ENCODE results near the gene OXGR1. TPM values are rescaled to one million over a fixed set of nuclear protein-coding genes. Genes with fewer than 3 reads are reported as not detected.
A peak's percentile ranks its signal among the peaks of the same experiment; 100 is the strongest.
"Not testable (repeated sequence)": the region's sequence is repeated elsewhere in the genome, so short reads cannot be mapped to it uniquely, and the experiment has no call there.

Gene OXGR1
- 3.7 TPM for total RNA-seq

DNA sequence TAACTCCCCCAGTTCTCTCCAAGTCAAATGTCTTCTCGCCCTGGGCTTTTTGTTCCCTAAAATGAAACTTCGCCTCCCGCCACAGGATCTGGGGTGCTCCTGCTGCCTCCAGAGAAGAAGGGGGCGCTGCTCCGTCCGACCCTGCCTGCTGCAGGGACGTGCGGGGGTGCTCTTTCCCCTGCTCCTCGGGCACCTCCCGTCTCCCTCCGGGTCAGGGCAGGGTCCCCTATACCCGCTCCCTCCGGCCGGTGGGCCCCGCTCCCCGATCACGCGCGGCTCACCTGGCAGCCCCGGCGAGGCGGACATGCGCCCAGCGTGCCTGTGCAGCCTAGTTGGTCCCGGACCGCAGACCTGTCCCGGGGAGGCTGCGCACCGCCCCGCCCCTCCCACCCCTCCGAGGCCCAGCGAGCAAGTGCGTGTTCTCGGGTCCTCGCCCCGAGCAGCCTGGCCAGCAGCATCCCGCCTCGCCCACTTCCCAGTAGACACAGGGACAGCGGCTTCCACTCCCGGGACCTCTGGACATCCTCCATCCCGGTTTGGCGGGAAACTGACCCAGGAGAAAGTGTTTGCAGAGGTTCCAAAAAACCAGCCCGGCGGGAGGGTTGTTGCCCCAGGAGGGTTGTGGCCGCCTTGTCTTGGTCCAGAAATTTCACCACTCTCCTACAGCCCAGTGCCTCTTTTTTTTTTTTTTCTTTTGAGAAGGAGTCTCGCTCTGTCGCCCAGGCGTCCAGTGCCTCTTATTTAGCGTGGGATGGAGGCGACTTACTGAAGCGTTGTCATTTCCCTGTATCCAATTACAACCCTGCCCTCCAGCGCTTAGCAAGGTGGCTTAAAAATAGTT is at the start of gene OXGR1:
TSS of gene OXGR1 (minus strand) at position 460 of the 841 bp plus-strand sequence. CDS start 6,717 bp downstream, outside the sequence.
- no peak for DNase-seq (ENCODE audit: low spot score)

DNA sequence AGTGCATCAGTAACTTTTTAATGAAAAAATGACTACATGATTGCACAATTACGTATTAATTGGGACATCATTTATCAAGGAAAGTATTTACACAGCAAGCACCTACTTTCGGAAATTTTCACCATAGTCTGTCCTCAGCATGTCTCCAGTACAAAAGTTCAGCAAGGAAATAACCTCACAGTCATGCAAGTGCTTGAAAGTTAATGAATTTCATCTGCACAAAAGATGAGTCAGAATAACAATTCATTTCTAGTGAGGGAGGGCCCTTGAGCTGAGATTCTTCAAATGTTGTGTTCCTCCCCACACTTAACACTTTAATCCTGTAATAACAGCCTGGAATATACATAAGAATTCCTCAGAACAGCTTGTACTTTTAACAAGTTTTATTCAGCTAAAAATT is 49.0 kb upstream of the OXGR1 start:
- no peak for DNase-seq (ENCODE audit: low spot score)

DNA sequence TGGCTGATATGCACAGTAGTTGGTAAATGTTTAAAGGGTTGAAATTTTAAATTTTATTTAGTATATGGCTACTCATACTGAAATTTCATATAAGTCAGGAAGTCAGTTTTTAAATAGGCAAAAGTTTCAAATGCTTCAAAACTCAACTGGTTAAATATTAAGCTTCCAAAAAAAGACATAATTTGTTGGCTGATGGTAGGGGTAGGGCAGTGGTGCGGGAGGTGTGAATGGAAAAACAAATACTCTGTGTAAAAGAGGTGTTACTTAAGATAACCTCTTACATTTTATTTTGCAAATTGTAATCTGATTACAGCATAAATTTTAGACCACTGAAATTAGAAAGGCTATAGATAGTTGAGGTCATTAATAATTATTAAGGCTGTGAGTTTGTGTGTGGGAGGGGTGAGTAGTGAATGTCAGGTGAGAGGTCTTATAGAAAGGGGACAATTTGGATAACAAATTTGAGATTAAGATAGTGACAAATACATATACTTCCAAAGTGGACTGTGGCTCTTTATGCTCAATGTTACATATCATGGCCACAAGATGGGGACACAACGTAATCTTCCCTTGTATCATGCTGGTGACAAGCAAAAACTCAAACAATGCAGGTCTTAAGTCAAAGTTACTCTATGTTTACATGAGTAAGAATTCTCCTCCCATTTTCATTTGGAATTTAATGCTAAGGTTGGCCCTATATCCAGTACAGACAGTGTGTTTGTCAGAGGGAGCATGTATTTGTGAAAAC is 36.6 kb upstream of the OXGR1 start:
- DNase-seq (ENCODE audit: low spot score): no peak

DNA sequence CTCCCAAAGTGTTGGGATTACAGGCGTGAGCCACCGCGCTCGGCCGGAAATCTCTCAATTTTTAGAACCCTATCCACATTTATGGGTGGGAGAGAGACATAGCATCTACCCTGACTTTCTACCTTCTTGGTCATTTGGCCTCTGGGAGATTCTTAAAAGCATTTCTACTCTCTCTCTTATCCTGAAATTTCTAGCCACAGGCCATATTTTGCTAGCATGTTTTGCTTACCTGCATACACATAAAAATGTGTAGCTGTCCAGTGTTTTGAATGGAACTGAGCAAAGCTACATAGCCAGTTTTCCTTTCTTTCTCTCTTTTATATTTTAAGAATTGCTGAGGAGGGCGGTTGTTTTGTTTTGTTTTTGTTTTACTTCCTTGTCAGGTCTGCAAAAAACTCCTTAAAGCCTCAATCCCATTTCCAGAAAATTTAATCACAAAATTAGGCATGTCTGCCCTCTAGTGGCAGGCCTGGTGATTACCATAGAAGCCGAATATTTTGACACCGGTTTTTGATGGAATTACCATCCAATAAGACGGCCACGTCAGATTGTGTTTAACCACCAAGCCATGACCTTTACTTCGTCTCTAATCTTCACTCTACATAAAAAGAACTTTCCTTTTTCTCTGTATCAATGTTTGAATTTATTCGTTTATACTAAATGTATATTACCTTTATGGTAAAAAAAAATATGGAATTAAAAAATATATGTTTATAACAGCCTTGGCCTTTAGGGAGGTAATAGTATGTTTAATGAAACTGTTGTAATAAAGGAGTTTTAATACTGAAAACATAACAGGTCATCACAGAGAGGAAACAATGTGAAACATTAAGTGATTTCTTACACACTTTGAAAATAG is 34.4 kb upstream of the OXGR1 start:
- peak; percentile 66 for DNase-seq (ENCODE audit: low spot score)

DNA sequence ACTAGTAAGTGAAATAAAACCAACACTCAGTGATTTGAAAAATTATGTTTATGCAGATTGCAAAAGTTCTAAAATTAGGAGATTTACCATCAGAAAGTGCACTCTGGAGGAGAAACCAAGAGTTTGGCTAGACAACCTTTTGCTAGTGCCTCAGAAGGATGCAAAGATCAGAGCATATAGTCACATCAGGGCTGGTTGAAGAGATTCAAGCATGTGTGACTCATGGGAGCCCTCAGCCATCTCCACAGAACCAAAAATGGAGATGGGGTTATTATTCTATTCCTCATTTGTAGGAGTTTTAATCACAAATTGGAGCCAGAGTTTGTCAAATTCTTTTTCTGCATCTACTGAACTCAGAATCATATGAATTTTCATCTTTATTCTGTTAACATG is 32.9 kb upstream of the OXGR1 start:
- DNase-seq (ENCODE audit: low spot score): no peak

DNA sequence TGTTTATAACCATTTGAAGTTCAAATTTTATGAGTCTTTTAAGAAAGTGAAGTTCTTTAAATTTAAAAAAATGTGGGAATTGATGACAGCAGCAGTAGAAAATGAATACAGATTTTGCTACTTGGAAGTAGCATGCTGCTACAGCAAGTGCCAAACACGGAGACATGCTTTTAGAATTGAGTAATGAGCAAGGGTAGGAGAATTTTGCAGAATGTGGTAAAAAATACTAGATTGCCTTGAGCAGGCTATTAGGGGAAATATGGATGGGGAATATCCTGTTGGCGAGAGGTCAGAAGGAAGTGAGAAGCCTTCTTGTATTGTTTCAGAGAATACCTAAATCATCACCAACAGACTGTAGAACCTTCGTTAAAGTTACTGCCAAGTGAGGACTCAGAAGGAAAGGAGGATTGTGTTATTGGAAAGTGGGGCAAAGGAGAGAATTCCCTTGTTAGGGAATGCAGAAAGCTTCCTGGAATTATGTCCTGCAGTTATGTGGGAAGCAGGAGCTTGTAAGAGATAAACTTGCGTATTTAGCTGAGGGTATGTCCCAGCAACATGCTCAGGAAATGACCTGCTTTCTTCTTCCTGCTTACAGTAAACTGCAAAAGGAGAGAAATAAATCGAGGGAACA is 32.4 kb upstream of the OXGR1 start:
- no peak for DNase-seq (ENCODE audit: low spot score)

DNA sequence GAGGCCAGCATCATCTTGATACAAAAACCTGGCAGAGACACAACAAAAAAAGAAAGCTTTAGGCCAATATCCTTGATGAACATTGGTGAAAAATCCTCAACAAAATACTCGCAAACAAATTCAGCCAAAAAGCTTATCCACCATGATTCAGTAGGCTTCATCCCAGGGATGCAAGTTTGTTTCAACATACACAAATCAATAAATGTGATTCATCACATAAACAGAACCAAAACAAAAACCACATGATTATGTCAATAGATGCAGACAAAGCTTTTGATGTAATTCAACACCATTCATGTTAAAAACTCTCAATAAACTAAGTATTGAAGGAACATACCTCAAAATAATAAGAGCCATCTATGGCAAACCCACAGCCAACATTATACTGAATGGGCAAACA is 29.5 kb upstream of the OXGR1 start:
- not testable (repeated sequence) for DNase-seq (ENCODE audit: low spot score)

DNA sequence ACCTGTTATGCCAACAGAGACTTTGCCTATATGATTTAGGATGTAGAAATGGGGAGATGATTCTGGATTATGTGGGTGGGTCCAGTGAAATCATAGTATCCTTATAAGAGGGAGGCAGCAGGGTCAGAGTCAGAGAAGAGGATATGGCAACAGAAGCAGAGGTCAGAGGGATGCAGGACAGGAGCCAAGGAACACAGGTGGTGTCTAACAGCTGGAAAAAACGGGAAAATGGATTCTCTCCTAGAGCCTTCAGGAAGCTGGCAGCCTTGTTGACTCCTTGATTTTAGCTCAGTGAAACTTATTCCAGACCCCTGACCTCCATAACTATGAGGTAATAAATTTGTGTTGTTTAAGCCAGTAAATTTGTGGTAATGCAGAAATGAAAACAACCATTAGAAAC is 28.8 kb upstream of the OXGR1 start:
- DNase-seq (ENCODE audit: low spot score): no peak

DNA sequence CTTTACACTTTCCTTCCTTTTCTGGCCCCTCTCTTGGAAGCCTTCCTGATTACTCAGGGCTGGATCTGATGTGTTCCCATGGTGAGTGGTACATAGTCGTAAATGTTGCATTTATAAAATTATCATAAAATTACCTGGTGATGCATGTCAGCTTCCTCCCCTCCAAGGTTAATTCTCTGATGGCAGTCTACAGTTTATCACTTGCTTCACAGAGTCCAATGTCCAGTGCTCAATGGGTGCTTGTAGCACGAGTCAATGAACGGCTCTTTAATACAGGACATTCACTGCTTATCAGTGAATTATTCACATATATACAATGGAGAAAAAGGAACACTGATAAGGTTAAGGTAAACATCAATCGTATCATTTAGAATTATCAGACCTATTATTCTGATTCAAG is 27.0 kb upstream of the OXGR1 start:
- DNase-seq (ENCODE audit: low spot score): no peak

DNA sequence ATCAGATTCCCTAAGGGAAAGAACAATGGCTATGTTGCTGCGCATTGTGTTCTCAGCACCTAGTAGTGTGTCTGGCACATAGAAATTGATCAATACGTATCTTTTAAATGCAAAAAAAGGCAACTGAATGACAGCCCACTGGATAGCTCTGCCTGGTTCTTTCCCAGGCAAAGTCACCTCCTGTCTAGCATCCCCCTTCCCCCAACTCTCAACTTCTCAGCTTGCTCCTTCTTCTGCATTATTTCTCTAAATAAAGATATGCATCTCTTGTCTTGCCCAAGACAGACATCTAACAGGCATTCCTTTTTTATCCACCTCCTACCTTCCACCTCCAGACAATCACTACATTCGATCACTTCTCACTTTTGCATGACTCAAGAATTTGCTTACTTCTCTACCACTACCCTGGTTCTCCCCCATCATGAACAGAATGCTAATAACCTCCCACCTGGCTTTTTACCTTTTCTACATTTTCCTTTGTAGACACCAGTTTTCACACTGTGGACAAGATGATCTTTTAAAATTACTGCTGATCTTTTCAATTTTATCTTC is 26.5 kb upstream of the OXGR1 start:
- DNase-seq (ENCODE audit: low spot score): no peak

DNA sequence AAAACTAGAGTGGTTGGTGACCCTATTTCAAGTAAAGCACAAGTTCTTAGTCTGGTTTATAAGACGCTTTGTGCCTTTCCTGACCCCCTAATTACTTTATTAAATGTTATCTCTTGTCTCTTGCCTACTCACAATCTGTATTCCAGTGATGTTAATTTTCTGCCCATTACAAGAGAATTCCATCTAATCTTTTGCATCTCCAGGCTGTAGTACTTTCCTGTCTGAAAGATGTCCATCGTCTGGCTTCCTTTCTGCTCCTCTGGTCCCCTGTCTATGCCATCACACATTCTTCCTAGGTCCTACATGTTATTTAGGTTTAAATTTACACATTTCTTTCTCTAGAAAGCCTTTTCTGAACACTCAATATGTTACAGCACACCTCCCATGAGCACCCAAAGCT is 25.9 kb upstream of the OXGR1 start:
- no peak for DNase-seq (ENCODE audit: low spot score)

DNA sequence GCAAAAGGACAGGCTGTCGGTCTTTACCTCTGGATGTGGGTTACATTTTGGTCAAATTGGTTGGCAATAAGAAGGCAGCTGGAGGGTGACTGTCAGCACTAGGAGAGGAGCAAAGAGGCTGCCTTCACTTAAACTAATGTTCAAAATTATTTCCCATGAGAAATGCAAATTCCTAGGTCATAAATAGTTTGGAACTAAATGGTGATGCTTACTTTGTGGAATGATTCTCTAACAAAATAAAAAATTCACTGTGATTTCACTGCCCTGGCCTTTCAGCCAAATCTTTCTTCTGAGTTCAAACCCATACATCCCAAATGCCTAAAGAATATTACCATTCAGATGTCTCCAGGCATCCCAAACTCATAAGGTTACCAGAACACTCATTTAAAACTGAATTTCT is 25.0 kb upstream of the OXGR1 start:
- DNase-seq (ENCODE audit: low spot score): no peak

DNA sequence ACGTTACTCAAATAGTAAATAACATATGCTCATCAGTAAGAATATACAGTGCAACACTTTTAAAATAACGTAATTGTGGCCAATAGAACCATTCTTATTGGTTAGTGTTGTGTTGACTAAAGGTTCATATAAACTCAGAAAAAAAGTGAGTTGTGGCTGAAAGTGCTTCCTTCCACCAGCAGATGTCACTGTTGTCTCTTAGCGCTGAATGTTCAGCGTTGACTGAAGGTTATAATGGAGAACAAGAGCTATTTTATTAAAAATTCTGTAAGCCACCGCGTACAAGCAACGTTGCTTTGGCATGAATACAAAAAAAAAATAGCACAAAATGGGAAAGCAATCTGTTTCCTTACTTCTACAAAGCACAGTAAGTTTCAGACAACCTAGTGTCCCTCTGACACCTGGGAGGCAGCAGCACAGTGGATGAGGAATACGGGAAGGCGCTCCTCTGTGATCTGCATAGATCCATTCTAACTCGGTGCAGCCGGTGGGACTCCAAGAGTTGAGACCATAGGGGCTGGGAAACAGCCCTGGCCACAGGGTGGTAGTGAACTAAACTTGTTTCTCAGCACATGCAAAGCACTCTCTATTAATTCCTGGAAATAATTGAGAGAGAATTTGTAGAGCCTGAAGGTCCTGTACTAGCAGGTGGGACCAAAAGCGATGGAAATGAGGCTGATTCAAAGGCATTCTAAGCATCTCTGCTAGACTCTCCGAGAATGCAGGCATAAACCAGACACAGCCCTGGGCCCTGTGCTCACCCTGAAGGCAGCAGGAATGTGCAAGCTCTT is 23.9 kb upstream of the OXGR1 start:
- no peak for DNase-seq (ENCODE audit: low spot score)

DNA sequence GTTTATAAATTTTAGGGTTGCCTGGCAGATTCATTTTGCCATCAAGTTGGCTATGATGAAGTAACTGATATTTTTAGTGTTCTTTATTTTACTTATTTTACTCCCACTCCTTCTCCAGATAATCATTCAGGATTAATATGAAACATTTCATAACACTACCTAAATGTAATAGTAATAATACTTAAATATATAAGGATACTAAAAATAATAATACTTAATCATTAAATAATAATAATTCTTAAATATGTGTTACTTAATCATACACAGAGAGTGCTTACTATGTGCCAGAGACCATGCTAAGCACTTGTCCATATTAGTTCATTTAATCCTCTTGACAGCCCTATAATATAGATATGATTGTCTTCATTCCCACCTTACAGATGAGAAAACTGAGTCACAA is 23.0 kb upstream of the OXGR1 start:
- no peak for DNase-seq (ENCODE audit: low spot score)

DNA sequence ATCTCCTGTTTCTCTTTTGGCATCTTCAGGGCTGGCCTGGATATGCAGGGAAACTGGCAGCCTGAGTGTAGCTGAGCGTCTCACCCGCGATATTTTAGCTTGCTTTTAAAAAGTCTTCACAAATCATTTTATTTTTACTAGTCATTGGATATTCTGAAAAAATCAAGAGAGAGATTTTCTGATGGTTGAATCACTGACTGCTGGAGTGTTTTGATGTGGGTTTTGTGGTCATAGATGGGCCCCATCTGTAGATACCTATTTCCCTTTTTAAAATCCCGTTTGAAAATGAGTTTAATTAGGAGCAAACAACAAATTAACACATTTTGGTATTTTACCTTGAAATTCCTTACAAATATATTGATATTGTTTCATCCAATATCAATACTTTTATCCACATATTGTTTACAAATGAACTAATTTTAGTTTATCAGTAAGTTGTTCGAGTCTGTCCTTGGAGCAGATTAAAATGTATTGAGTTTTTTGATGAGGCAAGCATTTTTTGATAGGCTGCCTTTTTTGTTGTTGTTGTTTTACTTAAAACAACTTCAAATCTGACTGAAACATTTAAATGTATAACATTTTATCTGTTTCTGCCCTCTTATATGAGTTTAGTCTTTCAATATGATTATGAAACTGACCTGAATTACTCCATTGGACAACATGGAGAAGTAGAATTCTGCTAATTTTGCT is 21.5 kb upstream of the OXGR1 start:
- no peak for DNase-seq (ENCODE audit: low spot score)

DNA sequence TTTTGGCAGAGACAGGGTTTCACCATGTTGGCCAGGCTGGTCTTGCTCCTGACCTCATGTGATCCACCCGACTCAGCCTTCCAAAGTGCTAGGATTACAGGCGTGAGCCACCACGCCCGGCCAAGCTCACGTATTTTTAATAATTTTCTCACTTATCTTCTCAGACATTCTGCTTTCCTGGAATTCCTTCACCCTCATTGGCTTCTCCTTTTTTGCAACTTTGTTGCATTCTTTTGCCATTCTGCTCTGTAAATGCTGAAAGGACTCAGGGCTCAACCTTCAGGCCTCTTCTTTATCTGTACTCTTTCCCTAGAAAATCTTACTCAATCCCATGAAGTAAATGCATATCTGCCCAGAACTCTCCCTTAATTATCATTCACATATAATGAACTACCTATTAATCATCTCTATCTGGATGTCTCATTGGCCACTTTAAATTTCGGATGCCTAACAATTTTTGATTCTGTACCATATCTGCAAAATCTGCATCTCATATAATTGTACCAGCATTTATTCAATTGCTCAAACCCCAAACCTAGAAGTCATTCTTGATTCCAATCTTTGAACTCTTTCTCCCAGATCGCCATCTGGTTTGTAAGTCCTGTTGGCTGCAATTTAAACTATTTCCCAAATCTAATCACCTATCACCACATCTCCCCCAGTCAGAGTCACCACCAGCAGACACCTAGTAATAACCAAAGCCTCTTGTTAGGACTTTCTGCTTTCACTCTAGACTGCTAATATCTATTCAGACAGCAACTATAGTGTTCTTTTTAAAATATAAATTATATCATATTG is 18.2 kb upstream of the OXGR1 start:
- no peak for DNase-seq (ENCODE audit: low spot score)

DNA sequence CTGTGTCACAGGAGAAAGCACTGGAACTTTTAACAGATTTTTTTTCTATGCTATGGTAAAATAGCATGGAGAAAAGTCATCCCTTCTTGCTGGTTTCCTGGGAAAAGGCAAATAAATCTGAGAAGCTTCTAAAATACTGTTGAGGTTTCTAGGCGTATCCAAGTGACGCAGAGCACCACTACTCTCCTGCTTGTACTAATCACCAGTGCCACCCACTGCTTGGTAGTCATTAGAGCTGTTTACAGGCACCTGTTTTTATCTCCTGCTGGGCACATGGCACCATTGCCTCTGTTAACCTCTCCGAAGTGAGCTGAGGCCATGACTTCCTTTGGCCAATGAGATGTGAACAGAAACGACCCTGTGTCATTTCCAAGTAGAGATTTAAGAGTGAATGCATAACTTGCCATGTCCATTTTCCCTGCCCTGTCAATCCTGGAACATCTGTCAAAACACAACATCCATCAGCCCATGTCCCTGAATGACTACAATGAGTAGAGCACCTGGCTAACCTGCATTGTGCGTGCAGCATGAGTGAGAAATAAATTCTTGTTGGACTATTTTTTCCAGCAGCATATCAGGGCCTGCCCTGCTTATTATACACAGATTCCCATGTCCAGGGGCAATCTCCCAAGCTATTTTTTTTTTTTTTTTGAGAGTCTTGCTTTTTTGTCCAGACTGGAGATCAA is 17.3 kb upstream of the OXGR1 start:
- no peak for DNase-seq (ENCODE audit: low spot score)

DNA sequence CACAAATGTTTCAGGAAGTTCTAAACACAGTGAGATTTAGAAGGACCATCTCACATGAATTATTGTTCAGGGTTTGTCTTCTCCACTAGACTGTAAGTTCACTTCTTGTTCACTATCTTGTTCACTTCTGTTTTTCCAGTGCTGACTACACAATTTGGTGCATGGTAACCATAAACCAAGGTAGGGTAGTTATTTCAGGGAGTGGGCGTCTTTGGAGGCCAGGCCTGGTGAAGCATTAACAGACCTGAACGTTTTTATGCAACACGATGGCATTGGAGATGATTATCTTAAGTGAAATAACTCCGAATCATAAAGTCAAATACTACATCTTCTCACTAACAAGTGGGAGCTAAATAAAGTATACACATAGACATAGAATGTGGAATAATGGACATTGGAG is 14.4 kb upstream of the OXGR1 start:
- no peak for DNase-seq (ENCODE audit: low spot score)

All from ureter (tissue), 1 donor.